Tongue (tissue), 2 donors: Measurements from ENCODE around the gene TSEN54. TPM values are rescaled to one million over a fixed set of nuclear protein-coding genes. Genes with fewer than 3 reads are reported as not detected.

ENCODE experiments used
- DNase-seq: peaks from one replicate; pipeline ENCODE4 v3.0.0-alpha.2; 2015
- total RNA-seq: library from RNA; depleted of rRNA; stranded (reverse); fragments of >200 nt; gene quantifications from one replicate; pipeline ENCODE4 v1.2.3, GENCODE V29; 2014

The TSEN54 gene
- total RNA-seq, 1 donor from 2014 or later, result 22.9 TPM

GRCh38 chr17:75546181-75546580 is 29.9 kb downstream of the TSEN54 start:
- DNase-seq, result no peak

GRCh38 chr17:75547091-75547490 is 30.8 kb downstream of the TSEN54 start:
- no peak for DNase-seq

- no peak for DNase-seq
Observed at GRCh38 chr17:75548813-75549212, 32.5 kb downstream of the TSEN54 start.

- DNase-seq, result peak; percentile 77
Observed at GRCh38 chr17:75549246-75550138, 33.2 kb downstream of the TSEN54 start.

GRCh38 chr17:75550139-75550465 is 33.8 kb downstream of the TSEN54 start:
- no peak for DNase-seq

GRCh38 chr17:75551266-75551665 is 34.9 kb downstream of the TSEN54 start:
- DNase-seq, result no peak

GRCh38 chr17:75552425-75553294 is 36.3 kb downstream of the TSEN54 start:
- peak; percentile 29 for DNase-seq

- DNase-seq, result no peak
Observed at GRCh38 chr17:75553295-75554110, 37.2 kb downstream of the TSEN54 start.

GRCh38 chr17:75555679-75556153 is 39.4 kb downstream of the TSEN54 start:
- no peak for DNase-seq

GRCh38 chr17:75557075-75557851 is 40.9 kb downstream of the TSEN54 start:
- DNase-seq, result peak; percentile 65

GRCh38 chr17:75557852-75558665 is 41.7 kb downstream of the TSEN54 start:
- DNase-seq, result no peak

- DNase-seq, result no peak
Observed at GRCh38 chr17:75558666-75559530, 42.6 kb downstream of the TSEN54 start.

GRCh38 chr17:75559958-75560533 is 43.7 kb downstream of the TSEN54 start:
- DNase-seq, result no peak

- no peak for DNase-seq
Observed at GRCh38 chr17:75561927-75562603, 45.7 kb downstream of the TSEN54 start.

GRCh38 chr17:75563063-75563758 is 46.9 kb downstream of the TSEN54 start:
- DNase-seq, result no peak

- DNase-seq, result no peak
Observed at GRCh38 chr17:75564195-75564594, 47.9 kb downstream of the TSEN54 start.

GRCh38 chr17:75565066-75565465 is 48.7 kb downstream of the TSEN54 start:
- no peak for DNase-seq

- no peak for DNase-seq
Observed at GRCh38 chr17:75565618-75566017, 49.3 kb downstream of the TSEN54 start.
